ENCODE measurements around the gene CROCC2.

DNA sequence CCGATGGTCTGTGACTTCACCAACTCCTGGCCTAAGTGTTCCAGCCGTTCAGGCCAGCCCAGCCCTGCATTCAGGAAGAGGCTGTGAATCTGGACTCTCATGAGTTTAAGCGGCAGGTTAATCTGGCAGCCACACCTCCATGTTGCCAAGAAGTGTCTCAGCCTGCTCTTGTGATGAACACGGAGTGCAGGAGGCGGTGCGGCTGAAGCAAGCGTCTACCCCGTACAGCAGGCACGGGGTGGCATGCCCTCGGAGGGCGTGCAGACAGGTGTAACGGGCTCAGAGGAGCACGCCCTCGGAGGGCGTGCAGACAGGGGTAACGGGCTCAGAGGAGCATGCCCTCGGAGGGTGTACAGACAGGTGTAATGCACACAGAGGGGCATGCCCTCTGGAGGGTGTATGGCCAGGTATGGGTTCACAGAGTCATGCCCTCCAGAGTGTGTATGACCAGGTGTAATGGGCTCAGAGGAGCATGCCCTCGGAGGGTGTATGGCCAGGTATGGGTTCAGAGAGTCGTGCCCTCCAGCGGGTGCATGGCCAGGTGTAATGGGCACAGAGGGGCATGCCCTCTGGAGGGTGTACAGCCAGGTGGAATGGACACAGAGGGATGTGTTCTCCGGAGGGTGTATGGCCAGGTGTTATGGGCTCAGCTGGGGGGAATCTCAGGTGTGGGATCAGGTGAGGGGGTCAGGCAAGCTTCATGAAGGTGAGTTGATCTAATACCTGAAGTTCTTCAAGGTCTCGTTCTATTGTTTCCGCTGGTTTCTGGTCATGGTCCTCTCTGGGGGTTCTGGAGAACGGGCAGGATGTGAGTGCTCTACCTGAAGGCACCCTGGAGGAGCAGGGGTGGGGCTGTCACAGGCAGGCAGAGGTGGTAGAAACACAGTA, 22.6 kb downstream of the CROCC2 start:
- TF ChIP-seq, protein P1, sequence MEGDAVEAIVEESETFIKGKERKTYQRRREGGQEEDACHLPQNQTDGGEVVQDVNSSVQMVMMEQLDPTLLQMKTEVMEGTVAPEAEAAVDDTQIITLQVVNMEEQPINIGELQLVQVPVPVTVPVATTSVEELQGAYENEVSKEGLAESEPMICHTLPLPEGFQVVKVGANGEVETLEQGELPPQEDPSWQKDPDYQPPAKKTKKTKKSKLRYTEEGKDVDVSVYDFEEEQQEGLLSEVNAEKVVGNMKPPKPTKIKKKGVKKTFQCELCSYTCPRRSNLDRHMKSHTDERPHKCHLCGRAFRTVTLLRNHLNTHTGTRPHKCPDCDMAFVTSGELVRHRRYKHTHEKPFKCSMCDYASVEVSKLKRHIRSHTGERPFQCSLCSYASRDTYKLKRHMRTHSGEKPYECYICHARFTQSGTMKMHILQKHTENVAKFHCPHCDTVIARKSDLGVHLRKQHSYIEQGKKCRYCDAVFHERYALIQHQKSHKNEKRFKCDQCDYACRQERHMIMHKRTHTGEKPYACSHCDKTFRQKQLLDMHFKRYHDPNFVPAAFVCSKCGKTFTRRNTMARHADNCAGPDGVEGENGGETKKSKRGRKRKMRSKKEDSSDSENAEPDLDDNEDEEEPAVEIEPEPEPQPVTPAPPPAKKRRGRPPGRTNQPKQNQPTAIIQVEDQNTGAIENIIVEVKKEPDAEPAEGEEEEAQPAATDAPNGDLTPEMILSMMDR (IDR thresholded peaks at IDR 0.05; ENCODE audit: borderline replicate concordance, extremely low read depth, low read length, poor library complexity, severe bottlenecking) = no peak
- no peak for TF ChIP-seq EZH2 (IDR thresholded peaks at IDR 0.05; ENCODE audit: borderline replicate concordance, low read depth, low read length, severe bottlenecking)

All from DND-41 (cell line).